ENCODE data around the gene PRM2.

PRM2 gene

DNA sequence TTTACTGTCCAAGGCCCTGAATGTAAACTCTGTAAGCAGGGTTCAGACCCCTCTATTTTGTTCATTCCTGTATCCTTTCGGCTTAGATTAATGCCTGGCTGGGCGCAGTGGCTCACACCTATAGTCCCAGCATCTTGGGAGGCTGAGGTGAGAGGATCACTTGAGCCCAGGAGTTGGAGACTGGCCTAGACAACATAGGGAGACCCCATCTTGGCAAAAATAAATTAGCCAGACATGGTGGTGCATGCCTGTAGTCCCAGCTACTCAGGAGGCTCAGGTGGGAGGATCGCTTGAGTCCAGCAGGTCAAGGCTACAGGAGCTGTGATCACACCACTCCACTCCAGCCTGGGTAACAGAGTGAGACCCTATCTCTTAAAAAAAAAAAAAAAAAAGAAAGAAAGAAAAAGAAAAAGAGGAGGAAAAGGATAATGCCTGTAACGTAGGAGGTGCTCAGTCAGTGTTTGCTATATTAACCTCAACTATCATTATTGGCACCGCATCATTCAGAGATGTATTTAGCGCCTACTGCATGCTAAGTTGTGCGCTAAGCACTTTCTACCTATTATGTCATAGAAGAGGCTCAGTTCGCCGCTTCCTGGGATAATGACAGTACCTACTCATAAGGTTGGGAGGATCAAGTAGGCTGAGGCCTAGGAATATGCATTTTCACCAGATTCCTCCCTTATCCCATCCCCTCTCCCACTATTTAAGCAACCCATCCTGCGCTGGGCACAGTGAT lies 25.3 kb downstream of the PRM2 start:
- in situ Hi-C loops (cut with HindIII; ENCODE audit: low sequenced_read_pairs) = no loop called here

DNA sequence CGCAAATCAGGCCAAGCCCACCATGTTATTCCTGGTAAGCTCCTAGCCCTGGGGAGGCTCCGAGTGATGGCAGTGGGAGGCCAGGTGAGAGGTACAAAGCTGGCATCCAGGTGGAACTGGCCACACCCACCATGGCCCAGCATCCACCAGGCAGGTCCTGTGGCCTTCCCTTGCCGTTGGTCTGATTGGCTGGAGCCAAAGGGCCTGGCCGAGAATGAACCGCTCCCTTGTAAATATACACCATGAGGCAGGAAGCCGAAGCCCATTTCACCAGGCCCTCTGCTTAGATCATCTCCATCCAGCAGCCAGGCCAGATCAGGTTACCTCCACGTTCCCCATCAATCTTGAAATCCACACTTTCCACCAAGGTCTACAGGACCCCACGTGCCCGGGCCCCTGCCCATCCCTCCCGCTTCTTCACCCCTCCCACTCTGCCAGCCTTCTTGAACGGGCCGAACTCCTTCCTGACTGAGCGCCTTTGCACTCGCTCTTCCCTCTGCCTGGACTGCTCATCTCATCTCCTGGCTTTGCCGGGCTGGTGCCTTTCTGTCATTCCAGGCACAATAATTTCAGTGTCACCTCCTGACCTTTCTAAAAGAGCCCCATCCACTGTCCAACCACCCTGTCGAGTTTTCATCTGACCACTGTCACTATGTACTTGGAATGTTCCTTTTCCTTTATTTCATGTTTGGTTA lies 26.0 kb downstream of the PRM2 start:
- in situ Hi-C loops (cut with HindIII; ENCODE audit: low sequenced_read_pairs) = no loop called here

DNA sequence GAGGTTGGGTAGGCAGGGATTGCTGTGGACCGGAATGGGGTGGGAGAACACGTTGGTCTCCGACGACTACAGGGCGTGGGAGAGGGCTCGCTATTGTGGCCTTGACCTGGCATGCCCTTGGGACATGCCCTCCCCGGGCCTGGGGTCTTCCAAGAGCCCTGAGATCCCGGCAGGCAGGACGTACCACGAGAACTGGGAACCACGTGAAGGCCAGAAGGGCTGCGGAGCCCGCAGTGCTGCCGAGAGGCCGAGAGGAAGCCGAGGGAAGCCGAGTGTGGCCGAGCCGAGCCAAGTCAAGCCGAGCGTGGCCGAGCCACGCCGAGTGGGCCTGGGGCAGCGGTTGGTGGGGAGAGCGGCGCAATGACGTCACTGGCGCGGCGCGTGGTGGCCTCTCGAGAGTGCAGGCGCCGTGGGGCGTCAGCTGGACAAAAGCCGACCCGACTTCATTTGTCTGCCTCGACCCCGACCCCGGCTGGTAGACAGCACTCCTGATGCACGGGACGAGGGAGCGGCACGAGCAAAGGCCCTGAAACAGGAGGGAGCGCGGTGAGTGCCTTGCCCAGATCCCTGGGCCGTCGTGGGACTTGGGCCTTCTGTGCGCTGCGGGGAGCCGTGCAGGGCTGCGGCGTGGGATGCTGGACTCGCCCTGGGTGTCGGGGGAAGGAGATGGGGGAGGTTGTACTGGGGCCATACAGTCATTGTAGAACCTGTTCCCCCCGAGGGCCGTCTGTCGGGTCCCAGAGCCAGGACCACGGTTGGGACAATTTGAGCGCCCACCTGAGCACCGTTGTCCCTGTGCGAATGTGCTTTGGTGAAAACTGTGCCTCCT lies 26.8 kb downstream of the PRM2 start:
- in situ Hi-C loops (cut with HindIII; ENCODE audit: low sequenced_read_pairs) = no loop called here

DNA sequence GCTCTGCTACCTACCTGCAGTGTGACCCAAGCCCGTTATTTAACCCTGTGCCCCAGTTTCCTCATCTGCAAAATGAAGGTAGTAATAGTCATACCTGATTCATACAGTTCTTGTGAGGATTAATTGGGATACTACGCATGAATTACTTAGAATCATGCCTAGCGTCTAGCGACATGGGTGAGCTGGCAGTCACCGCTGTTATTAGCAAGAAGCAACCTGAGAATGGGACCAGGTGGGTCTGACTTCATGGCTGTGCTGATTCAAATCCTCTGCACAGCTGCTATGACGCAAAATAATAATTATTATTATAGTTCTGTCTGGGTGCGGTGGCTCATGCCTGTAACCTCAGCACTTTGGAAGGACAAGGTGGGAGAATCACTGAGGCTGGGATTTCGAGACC lies 28.1 kb downstream of the PRM2 start:
- in situ Hi-C loops (cut with HindIII; ENCODE audit: low sequenced_read_pairs) = no loop called here

DNA sequence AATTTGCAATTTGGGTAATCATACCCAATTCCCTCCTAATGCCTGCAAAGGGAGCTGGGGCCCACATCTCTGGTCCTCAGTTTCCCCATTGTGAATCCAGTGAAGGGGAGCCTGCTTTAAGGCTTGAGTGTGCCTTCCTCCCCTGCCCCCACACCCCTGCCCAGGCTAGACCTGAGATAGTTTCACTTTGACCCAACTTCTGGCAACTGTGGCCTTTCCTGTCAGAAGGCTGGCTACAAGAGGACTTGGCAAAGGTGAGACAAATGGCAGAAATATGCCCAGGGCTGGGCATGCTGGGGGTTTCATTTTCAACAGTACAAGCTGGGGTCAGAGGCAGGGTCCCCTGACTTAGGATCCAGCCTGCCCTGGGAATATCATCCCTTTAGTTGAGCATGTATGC lies 30.3 kb downstream of the PRM2 start:
- in situ Hi-C loops (cut with HindIII; ENCODE audit: low sequenced_read_pairs) = no loop called here

DNA sequence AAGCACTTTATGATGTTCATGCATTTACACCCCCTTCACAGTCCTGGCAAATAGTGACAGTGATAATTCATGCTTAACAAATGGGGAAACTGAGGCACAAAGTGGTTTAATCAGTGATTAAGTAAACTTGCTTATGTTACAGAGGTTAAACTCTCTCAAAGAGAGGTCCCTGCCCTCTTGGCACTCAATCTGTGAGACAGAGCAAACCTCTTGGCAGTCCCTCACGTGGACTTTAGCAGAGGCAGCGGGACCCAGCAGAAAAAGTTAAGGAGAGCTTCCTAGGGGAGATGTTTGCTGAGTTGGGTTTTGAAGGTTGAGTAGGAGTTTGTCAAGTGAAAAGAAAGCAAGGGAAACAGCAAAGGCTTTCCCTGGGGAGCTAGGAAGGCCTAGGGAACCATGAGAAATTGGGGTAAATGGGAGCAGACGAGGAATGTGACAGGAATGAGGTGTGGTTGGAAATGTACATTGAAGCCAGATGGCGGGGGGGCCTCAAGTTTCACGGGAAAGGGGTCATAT lies 31.0 kb downstream of the PRM2 start:
- in situ Hi-C loops (cut with HindIII; ENCODE audit: low sequenced_read_pairs) = no loop called here

DNA sequence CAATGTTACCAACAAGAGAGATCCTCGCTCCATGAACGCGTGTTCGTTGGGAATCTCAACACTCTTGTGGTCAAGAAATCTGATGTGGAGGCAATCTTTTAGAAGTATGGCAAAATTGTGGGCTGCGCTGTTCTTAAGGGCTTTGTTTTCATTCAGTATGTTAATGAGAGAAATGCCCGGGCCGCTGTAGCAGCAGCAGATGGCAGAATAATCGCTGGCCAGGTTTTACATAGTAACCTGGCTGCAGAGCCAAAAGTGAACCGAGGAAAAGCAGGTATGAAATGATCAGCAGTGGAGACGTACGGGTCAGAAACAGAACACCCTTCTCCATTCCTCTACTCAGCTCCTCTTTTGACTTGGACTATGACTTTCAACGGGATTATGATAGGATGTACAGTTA lies 33.6 kb downstream of the PRM2 start:
- in situ Hi-C loops (cut with HindIII; ENCODE audit: low sequenced_read_pairs) = no loop called here

DNA sequence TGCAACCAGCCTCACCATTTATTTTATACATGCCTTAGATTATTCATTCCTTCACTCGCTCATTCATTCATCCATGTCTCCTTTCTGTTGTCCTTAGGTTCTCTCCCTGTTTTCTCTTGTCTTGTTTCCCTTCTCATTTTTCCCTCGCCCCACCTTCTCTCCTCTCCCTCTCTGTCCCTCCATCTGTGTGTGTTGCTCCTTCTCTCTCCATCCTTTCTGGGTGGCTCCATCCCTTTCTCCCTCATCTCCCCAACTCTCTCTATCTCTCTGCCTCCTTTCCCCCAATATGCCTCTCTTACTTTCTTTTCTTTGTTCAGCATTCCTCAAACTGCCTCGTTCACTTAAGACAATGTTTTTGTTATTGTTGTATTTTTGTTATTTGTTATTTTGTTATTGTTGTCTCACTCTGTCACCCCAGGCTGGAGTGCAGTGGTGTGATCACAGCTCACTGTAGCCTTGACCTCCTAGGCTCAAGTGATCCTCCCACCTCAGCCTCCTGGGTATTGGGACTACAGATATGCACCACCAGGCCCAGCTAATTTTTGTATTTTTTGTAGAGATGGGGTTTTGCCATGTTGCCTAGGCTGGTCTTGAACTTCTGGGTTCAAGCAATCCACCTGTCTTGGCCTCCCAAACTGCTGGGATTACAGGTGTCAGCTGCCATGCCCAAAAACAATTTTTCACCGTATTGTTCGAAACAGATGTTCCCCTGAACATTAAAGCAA lies 34.6 kb downstream of the PRM2 start:
- in situ Hi-C loops (cut with HindIII; ENCODE audit: low sequenced_read_pairs) = no loop called here

DNA sequence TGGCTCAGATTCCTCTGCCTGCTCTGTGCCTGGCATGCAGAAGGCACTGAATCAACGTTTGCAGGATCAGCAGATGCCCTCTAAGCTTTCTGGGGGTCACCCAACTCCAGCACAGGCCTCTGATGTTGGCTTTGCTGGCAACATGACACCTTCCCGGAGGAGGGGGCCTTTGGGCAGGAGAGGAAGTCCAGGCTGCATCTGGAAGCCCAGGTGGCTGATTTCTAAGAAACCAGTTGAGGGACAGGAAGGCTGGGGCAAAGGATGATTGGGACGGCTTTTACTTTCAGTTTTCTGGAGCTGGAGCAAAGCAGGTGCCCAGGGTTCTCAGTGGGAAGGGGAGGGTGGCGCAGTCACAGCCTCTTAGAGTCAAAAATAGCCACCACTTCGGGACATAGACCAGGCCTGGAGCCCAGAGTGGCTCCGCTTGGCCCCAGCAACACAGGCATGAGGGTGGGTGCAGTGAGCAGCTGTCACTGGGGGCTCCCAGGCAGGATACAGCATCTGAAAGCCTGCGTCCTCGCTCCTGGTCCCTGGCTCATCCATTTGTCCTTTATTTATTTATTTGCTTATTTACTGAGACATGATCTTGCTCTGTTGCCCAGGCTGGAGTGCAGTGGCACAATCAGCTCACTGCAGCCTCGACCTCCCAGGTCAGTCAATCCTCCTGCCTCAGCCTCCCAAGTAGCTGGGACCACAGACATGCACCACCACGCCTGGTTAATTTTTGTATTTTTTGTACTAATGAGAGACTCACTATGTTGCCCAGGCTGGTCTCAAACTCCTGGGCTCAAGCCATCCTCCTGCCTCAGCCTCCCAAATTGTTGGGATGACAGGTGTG lies 35.4 kb downstream of the PRM2 start:
- in situ Hi-C loops (cut with HindIII; ENCODE audit: low sequenced_read_pairs) = no loop called here

DNA sequence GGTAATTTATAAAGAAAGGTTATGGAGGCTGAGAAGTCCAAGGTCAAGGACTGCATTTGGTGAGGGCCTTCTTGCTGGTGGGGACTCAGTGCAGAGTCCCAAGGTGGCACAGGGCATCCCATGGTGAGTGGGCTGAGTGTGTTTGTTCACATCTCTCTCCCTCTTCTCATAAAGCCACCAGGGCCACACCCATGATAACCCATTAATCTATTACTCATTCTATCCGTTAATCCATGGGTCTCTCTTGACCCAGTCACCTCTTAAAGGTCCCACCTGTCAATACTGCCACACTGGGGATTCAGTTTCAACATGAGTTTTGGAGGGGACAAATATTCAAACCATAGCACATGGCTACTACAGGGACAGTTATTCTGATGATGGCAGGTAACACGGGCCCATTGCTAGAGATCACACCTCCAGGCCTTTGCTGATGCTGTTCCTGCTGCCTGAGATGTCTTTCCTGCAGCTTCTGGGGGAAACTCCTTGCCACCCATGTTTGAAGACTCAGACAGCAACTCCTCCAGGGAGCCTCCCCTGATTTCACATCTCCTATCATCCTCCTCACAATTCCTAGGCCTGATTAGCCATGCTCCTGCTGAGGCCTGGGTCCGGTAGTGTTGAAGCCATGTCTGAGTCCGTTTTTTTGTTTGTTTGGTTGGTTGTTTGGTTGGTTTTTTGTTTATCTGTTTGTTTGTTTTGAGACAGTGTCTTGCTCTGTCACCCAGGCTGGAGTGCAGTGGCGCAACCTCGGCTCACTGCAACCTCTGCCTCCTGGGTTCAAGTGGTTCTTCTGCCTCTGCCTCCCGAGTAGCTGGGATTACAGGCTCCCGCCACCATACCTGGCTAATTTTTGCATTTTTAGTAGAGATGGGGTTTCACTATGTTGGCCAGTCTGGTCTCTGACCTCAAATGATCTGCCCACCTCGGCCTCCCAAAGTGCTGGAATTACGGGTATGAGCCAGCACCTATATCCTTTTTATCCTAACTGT lies 36.3 kb downstream of the PRM2 start:
- in situ Hi-C loops (cut with HindIII; ENCODE audit: low sequenced_read_pairs) = no loop called here

DNA sequence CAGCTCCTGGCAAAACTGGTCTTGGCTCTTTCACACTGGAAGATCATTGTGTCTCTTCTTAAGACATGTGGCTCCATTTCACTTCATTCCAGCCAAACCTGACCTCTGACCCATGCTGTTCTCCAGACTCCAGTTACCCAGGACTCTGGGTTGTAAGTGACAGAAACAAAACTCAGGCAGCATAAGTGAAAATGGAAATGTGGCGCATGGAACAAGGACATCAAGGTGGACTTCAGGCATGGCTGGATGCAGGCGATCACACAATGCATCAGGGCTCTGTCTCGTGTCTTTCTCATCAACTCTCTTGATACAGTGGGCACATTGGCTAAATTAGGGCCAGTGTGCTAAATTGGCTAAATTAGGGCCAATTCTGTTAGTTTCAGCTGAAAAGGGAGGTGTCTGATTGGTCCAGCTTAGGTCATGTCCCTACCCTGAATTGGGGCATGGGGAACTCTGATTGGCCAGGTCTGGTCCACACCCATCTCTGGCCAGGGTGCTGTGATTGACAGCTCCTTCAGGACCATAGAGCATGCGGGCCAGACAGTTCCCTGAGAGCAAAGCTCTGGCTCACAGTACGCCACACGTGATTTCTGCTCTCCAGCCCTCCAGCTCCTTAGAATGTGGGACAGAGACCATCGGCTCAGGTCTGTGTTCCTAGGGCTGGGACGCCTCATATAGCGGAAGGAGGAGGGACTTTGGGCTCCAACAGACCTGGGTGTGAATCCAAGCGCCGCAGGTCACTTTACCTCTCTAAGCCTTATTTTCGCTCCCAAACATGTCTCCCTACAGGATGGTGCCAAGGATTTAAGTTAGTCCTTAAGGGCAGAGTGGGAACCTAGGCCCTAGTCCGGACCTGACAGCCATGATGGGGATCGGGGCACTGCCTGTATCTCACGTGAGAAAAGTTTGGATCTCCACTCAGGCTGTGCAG lies 37.7 kb downstream of the PRM2 start:
- in situ Hi-C loops (cut with HindIII; ENCODE audit: low sequenced_read_pairs) = no loop called here

DNA sequence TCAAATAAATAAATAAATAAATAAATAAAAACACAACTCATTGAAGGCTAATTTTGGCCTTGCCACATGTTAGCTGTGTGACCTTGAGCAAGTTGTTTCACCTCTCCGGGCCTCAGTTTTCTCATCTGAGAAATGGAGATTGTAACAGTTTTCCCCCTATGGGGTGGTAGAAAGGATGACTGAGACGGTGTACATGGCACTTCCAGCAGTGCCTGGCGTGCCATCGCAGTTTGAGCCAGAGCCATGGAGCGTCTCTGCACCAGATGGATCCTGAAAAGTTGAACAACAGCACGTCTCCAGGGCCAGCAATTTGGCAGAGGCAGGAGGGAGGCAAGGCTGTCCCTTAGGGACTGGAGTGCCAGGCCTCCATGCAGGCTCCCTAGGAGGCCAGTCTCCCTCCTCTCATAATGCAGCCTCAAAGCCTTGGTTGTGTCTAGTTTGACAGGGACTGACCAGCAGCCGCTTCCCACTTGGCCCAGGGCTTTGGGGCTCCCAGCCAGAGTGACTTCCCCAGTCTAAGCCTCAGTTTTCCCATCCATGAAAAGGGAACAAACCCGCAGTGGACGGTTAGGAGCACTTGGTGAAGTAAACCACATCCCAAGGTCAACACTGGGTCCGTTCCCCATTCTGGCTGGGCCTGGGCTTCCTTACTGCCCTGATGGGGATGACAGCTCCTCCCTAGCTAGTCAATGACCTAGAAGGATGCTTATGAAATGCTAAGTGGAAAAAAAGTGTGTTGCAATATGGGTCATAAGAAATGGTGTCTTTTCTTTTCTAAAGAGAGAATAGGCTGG lies 39.6 kb downstream of the PRM2 start:
- in situ Hi-C loops (cut with HindIII; ENCODE audit: low sequenced_read_pairs) = no loop called here

DNA sequence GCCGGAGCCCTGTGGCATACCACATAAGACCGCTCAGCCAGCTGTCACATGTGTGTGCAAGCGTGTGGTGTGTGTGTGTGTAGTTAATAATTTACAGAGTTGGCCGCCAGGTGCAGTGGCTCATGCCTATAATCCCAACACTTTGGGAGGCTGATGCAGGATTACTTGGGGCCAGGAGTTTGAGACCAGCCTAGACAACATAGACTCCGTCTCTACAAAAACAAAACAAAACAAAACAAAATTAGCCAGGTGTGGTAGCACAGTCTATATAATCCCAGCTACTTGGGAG lies 40.6 kb downstream of the PRM2 start:
- in situ Hi-C loops (cut with HindIII; ENCODE audit: low sequenced_read_pairs) = no loop called here

DNA sequence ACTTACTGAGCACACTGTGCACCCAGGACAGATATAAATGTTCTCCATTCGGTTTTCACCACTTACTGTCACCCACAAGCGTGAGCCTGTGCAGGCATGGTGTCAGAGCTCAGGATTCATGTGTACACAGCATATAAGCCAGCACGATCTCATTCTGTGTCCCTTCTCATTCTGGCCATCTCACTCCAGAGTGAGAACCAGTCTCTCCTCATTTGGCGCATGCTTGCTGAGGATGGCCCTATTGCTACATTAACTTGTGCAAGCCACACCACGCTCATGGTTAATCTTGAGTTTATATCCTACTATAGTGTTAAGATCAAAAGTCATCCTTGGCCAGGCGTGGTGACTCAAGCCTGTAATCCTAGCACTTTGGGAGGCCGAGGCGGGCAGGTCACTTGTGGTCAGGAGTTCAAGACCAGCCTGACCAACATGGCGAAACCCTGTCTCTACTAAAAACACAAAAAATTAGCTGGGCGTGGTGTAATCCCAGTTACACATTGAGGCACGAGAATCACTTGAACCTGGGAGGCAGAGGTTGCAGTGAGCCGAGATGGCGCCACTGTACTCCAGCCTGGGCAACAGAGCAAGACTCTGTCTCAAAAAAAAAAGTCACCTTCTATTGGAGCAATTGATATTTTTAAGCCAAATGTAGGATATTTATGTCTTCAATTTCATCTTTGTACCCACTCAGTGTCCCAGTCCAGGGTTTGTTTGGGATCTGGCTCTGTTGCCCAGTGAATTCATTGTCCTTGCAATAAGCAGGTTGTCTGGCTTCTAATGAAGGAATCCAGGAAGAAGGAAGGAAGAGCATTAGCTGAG lies 41.2 kb downstream of the PRM2 start:
- in situ Hi-C loops (cut with HindIII; ENCODE audit: low sequenced_read_pairs) = no loop called here

DNA sequence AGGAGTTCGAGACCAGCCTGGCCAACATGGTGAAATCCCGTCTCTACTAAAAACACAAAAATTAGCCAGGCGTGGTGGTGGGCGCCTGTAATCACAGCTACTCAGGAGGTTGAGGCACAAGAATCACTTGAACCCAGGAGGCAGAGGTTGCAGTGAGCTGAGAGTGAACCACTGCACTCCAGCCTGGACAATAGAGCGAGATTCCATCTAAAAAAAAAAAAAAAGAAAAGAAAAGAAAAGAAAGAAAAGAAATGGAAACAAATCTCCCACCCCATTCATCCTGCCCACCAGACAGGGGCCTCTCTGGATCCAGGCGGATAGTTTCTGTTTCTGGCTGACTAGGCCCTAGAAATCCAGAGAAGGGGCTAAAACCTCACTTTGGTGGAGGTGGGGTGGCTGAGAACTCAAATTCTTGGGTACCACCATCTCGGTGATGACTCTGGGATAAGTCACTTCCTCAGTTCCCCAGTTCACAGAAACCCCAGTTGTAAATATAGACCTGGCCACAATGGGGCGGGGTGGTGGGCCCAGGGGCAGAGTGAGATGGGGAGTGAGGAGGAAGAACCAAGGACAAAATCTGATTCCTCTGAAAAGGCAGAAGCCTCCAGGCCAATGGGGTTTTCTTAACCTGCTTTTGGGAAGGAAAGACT lies 42.4 kb downstream of the PRM2 start:
- in situ Hi-C loops (cut with HindIII; ENCODE audit: low sequenced_read_pairs) = no loop called here

Measured in DLD1 (cell line).